Adrenal gland (tissue), 5 donors: ENCODE results near the gene MARCHF2.

Experiments
- POLR2A ChIP-seq, 2 donors: fragments of 450-650 bp; IDR thresholded peaks; one replicate each; pipeline ENCODE4 v1.6.1; 2017; ENCODE audit warnings: antibody characterized with exemption in 2 of 2, mild to moderate bottlenecking in 2 of 2, moderate library complexity in 1 of 2
- TF ChIP-seq, protein P1 (sequence below), 6 experiments: fragments of 450-650 bp in 4 of 6; fragments of 200-600 bp in 2 of 6; sonication (generic) in 1 of 6; IDR thresholded peaks; 1 replicate in 5 of 6; 2 replicates in 1 of 6; pipeline versions ENCODE4 v1.5.1 to v1.8.0; 2016 to 2021; ENCODE audit warnings: antibody characterized with exemption in 6 of 6, mild to moderate bottlenecking in 2 of 6, moderate library complexity in 1 of 6
- donor health status: DM: no; HTN: no; CAD: no.

GRCh38 chr19:8453616-8454015, 40.5 kb downstream of the MARCHF2 start:
- no peak for TF ChIP-seq POLR2A (IDR thresholded peaks at IDR 0.05)
- TF ChIP-seq, protein P1, sequence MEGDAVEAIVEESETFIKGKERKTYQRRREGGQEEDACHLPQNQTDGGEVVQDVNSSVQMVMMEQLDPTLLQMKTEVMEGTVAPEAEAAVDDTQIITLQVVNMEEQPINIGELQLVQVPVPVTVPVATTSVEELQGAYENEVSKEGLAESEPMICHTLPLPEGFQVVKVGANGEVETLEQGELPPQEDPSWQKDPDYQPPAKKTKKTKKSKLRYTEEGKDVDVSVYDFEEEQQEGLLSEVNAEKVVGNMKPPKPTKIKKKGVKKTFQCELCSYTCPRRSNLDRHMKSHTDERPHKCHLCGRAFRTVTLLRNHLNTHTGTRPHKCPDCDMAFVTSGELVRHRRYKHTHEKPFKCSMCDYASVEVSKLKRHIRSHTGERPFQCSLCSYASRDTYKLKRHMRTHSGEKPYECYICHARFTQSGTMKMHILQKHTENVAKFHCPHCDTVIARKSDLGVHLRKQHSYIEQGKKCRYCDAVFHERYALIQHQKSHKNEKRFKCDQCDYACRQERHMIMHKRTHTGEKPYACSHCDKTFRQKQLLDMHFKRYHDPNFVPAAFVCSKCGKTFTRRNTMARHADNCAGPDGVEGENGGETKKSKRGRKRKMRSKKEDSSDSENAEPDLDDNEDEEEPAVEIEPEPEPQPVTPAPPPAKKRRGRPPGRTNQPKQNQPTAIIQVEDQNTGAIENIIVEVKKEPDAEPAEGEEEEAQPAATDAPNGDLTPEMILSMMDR (IDR thresholded peaks at IDR 0.05) = no peak
